CD8-positive, alpha-beta memory T cell (primary cell): Measurements from ENCODE around the gene P2RX5. TPM values are rescaled to one million over a fixed set of nuclear protein-coding genes. Genes with fewer than 3 reads are reported as not detected.

ENCODE experiments used
- CTCF ChIA-PET: fragments of 350-600 bp; sonication (Branson Sonifier 250); formaldehyde crosslinking; loops from one replicate; lab custom pipeline; 2021; ENCODE audit warnings: antibody characterized with exemption; lab: Charles Lee
- POLR2A ChIA-PET: fragments of 350-600 bp; sonication (Branson Sonifier 250); formaldehyde crosslinking; loops from one replicate; lab custom pipeline; 2021; ENCODE audit warnings: antibody characterized with exemption; lab: Charles Lee
- DNase-seq, 5 donors: peaks; one replicate each; pipeline versions ENCODE4 v3.0.0 to v3.0.0-alpha.2; 2020 to 2022; ENCODE audit warnings: mixed read lengths in 1 of 5
- H3K27ac ChIP-seq: one replicate; pipeline ENCODE4 v1.7.0; 2013; ENCODE audit warnings: low read depth, mild to moderate bottlenecking, low read length, moderate library complexity
- H3K27me3 ChIP-seq: 2 replicates; pipeline ENCODE4 v1.7.0; 2013; ENCODE audit warnings: low read length, mild to moderate bottlenecking; ENCODE audit not compliant: insufficient read depth, poor library complexity, severe bottlenecking
- H3K36me3 ChIP-seq: 2 replicates; pipeline ENCODE4 v1.7.0; 2013; ENCODE audit warnings: mild to moderate bottlenecking, low read length, moderate library complexity; ENCODE audit not compliant: insufficient read depth
- H3K4me1 ChIP-seq: 2 replicates; pipeline ENCODE4 v1.7.0; 2013; ENCODE audit warnings: mild to moderate bottlenecking, low read length, moderate library complexity; ENCODE audit not compliant: insufficient read depth
- H3K4me3 ChIP-seq: 2 replicates; pipeline ENCODE4 v1.7.0; 2013; ENCODE audit warnings: mild to moderate bottlenecking, low read length
- H3K9me3 ChIP-seq: 2 replicates; pipeline ENCODE4 v1.7.0; 2013; ENCODE audit warnings: mild to moderate bottlenecking, low read length
- H3K27ac Mint-ChIP-seq, 8 donors: one replicate each; pipeline ENCODE4 v1.8.0; 2020 to 2021; ENCODE audit warnings: mixed read lengths in 8 of 8, mild to moderate bottlenecking in 6 of 8, inconsistent platforms in 3 of 8, moderate library complexity in 3 of 8
- H3K27me3 Mint-ChIP-seq, 2 donors: one replicate each; pipeline ENCODE4 v1.8.0; 2020 to 2021; ENCODE audit warnings: mixed read lengths in 2 of 2, mild to moderate bottlenecking in 1 of 2, moderate library complexity in 1 of 2
- H3K36me3 Mint-ChIP-seq, 3 donors: one replicate each; pipeline ENCODE4 v1.8.0; 2020 to 2021; ENCODE audit warnings: mixed read lengths in 3 of 3, inconsistent platforms in 1 of 3, mild to moderate bottlenecking in 1 of 3
- H3K4me1 Mint-ChIP-seq, 3 donors: one replicate each; pipeline ENCODE4 v1.8.0; 2020 to 2021; ENCODE audit warnings: mixed read lengths in 3 of 3, inconsistent platforms in 1 of 3, mild to moderate bottlenecking in 1 of 3
- H3K4me3 Mint-ChIP-seq, 7 donors: one replicate each; pipeline ENCODE4 v1.8.0; 2020 to 2021; ENCODE audit warnings: mixed read lengths in 7 of 7, mild to moderate bottlenecking in 6 of 7, moderate library complexity in 4 of 7, inconsistent platforms in 2 of 7
- H3K9me3 Mint-ChIP-seq, 5 donors: one replicate each; pipeline ENCODE4 v1.8.0; 2020 to 2022; ENCODE audit warnings: mixed read lengths in 5 of 5, mild to moderate bottlenecking in 3 of 5, moderate library complexity in 2 of 5, inconsistent platforms in 1 of 5
- polyA plus RNA-seq: library from polyadenylated mRNA; unstranded; fragments of 300-500 nt; fragmentation: Illumina TruSeq; gene quantifications from one replicate; pipeline ENCODE4 v1.2.3, GENCODE V29; 2021
- total RNA-seq, 2 experiments: library from RNA; stranded (reverse); gene quantifications; one replicate each; pipeline ENCODE4 v1.2.3, GENCODE V29; 2021

The P2RX5 gene
- total and polyA plus RNA-seq, 3 experiments from 2014 or later, result 9.8 to 37.4 (median 12.0) TPM

GRCh38 chr17:3681565-3681964, 14.4 kb downstream of the P2RX5 start:
- H3K27me3 Mint-ChIP-seq, result no peaks in the 10 kb centered on the region
- Histone ChIP-seq H3K9me3 (no peaks in the 10 kb centered on the region), H3K27me3 (no peaks in the 10 kb centered on the region), H3K4me3 (no peak overlapping the region), H3K36me3 (no peaks in the 10 kb centered on the region), H3K4me1 (peaks cover 6% of the 10 kb centered on the region), H3K27ac (no peak overlapping the region)
- H3K36me3 Mint-ChIP-seq, result peaks cover 0 to 20% (median 4%) of the 10 kb centered on the region in 3 donors
- H3K9me3 Mint-ChIP-seq, result no peaks in the 10 kb centered on the region
- ChIA-PET POLR2A (no interaction called here), CTCF (no interaction called here)
- peak overlapping the region in 1 of 8 donors; percentile 42 for H3K27ac Mint-ChIP-seq
- no peak for DNase-seq
- H3K4me3 Mint-ChIP-seq, result no peak overlapping the region
- peaks cover 7 to 14% (median 10%) of the 10 kb centered on the region in 3 donors for H3K4me1 Mint-ChIP-seq

GRCh38 chr17:3681057-3681456, 14.9 kb downstream of the P2RX5 start:
- CTCF ChIA-PET, result no interaction called here
- Histone ChIP-seq H3K27ac (no peak overlapping the region), H3K36me3 (no peaks in the 10 kb centered on the region), H3K4me3 (no peak overlapping the region), H3K4me1 (peaks cover 6% of the 10 kb centered on the region), H3K9me3 (no peaks in the 10 kb centered on the region), H3K27me3 (no peaks in the 10 kb centered on the region)
- Mint-ChIP-seq H3K9me3 (no peaks in the 10 kb centered on the region), H3K4me1 (peaks cover 7 to 14% (median 10%) of the 10 kb centered on the region in 3 donors), H3K36me3 (peaks cover 0 to 24% (median 4%) of the 10 kb centered on the region in 3 donors), H3K4me3 (no peak overlapping the region), H3K27ac (no peak overlapping the region), H3K27me3 (no peaks in the 10 kb centered on the region)
- POLR2A ChIA-PET, result no interaction called here
- DNase-seq, result no peak

- Histone ChIP-seq H3K36me3 (no peaks in the 10 kb centered on the region), H3K27ac (no peak overlapping the region), H3K4me3 (no peak overlapping the region), H3K4me1 (peaks cover 6% of the 10 kb centered on the region), H3K27me3 (no peaks in the 10 kb centered on the region), H3K9me3 (no peaks in the 10 kb centered on the region)
- no peaks in the 10 kb centered on the region for H3K27me3 Mint-ChIP-seq
- CTCF ChIA-PET, result interaction anchor here (1.0 kb wide), 1 partner anchor 44 kb away, joined by 3 read pairs; the partner anchor contains the start of gene HASPIN
- POLR2A ChIA-PET, result no interaction called here
- H3K4me3 Mint-ChIP-seq, result no peak overlapping the region
- H3K4me1 Mint-ChIP-seq, result peaks cover 7 to 14% (median 12%) of the 10 kb centered on the region in 3 donors
- peaks cover 0 to 26% (median 4%) of the 10 kb centered on the region in 3 donors for H3K36me3 Mint-ChIP-seq
- peak overlapping the region in 3 of 8 donors; percentile 26 to 58 (median 29) for H3K27ac Mint-ChIP-seq
- no peak for DNase-seq
- no peaks in the 10 kb centered on the region for H3K9me3 Mint-ChIP-seq
Observed at GRCh38 chr17:3679531-3680126, 16.3 kb downstream of the P2RX5 start.

- no peak for DNase-seq
- no peaks in the 10 kb centered on the region for H3K9me3 ChIP-seq
- peaks cover 7 to 14% (median 13%) of the 10 kb centered on the region in 3 donors for H3K4me1 Mint-ChIP-seq
- H3K36me3 ChIP-seq, result no peaks in the 10 kb centered on the region
- H3K36me3 Mint-ChIP-seq, result peaks cover 0 to 26% (median 4%) of the 10 kb centered on the region in 3 donors
- no peak overlapping the region for H3K27ac Mint-ChIP-seq
- ChIA-PET POLR2A (no interaction called here), CTCF (interaction anchor here (1.0 to 1.6 kb wide), 2 partner anchors 17 to 44 kb away, joined by 3 read pairs; partner anchors contain the start of genes HASPIN and P2RX5)
- no peaks in the 10 kb centered on the region for H3K27me3 ChIP-seq
- H3K27me3 Mint-ChIP-seq, result no peaks in the 10 kb centered on the region
- no peaks in the 10 kb centered on the region for H3K9me3 Mint-ChIP-seq
- peaks cover 6% of the 10 kb centered on the region for H3K4me1 ChIP-seq
- no peak overlapping the region for H3K4me3 Mint-ChIP-seq
- no peak overlapping the region for H3K4me3 ChIP-seq
- H3K27ac ChIP-seq, result no peak overlapping the region
Observed at GRCh38 chr17:3678821-3679530, 17.0 kb downstream of the P2RX5 start.

GRCh38 chr17:3678095-3678820, 17.7 kb downstream of the P2RX5 start:
- H3K4me3 ChIP-seq, result no peak overlapping the region
- POLR2A ChIA-PET, result no interaction called here
- peaks cover 5 to 13% (median 12%) of the 10 kb centered on the region in 3 donors for H3K4me1 Mint-ChIP-seq
- H3K36me3 Mint-ChIP-seq, result peaks cover 0 to 26% (median 4%) of the 10 kb centered on the region in 3 donors
- CTCF ChIA-PET, result interaction anchor here (1.6 kb wide), 1 partner anchor 18 kb away, joined by 3 read pairs; the partner anchor contains the start of gene P2RX5
- H3K27me3 Mint-ChIP-seq, result no peaks in the 10 kb centered on the region
- H3K27ac Mint-ChIP-seq, result no peak overlapping the region
- H3K4me1 ChIP-seq, result peaks cover 5% of the 10 kb centered on the region
- H3K27me3 ChIP-seq, result no peaks in the 10 kb centered on the region
- no peaks in the 10 kb centered on the region for H3K9me3 ChIP-seq
- no peaks in the 10 kb centered on the region for H3K36me3 ChIP-seq
- no peaks in the 10 kb centered on the region for H3K9me3 Mint-ChIP-seq
- H3K27ac ChIP-seq, result no peak overlapping the region
- H3K4me3 Mint-ChIP-seq, result no peak overlapping the region
- no peak for DNase-seq

GRCh38 chr17:3675886-3676285, 20.1 kb downstream of the P2RX5 start:
- DNase-seq, result no peak
- H3K36me3 ChIP-seq, result no peaks in the 10 kb centered on the region
- no peaks in the 10 kb centered on the region for H3K9me3 ChIP-seq
- Mint-ChIP-seq H3K36me3 (peaks cover 0 to 35% (median 4%) of the 10 kb centered on the region in 3 donors), H3K27me3 (no peaks in the 10 kb centered on the region), H3K4me1 (peaks cover 4 to 5% (median 4%) of the 10 kb centered on the region in 3 donors), H3K4me3 (no peak overlapping the region), H3K9me3 (no peaks in the 10 kb centered on the region), H3K27ac (peak overlapping the region in 2 of 8 donors; percentile 17 to 45)
- H3K4me3 ChIP-seq, result no peak overlapping the region
- H3K27me3 ChIP-seq, result no peaks in the 10 kb centered on the region
- POLR2A ChIA-PET, result no interaction called here
- no peak overlapping the region for H3K27ac ChIP-seq
- CTCF ChIA-PET, result no interaction called here
- no peaks in the 10 kb centered on the region for H3K4me1 ChIP-seq

- Mint-ChIP-seq H3K4me3 (peak overlapping the region in 1 of 7 donors; percentile 46), H3K4me1 (peaks cover 15 to 22% (median 17%) of the 10 kb centered on the region in 3 donors), H3K36me3 (peaks cover 0 to 33% (median under 1%) of the 10 kb centered on the region in 3 donors), H3K27me3 (no peaks in the 10 kb centered on the region), H3K27ac (peak overlapping the region in 1 of 8 donors; percentile 72), H3K9me3 (no peaks in the 10 kb centered on the region)
- Histone ChIP-seq H3K36me3 (no peaks in the 10 kb centered on the region), H3K27me3 (no peaks in the 10 kb centered on the region), H3K4me1 (peaks cover 18% of the 10 kb centered on the region), H3K4me3 (no peak overlapping the region), H3K27ac (no peak overlapping the region), H3K9me3 (no peaks in the 10 kb centered on the region)
- ChIA-PET CTCF (no interaction called here), POLR2A (no interaction called here)
- DNase-seq, result no peak
Observed at GRCh38 chr17:3672571-3672970, 23.4 kb downstream of the P2RX5 start.
